GM12891 (cell line): ENCODE results near the gene C17orf107.

Source experiments
- PAX5 ChIP-seq: IDR thresholded peaks from 2 replicates; pipeline ENCODE4 v1.6.1; 2011; ENCODE audit warnings: low read length, moderate library complexity, mild to moderate bottlenecking; ENCODE audit not compliant: insufficient read depth, severe bottlenecking
- POLR2A ChIP-seq: IDR thresholded peaks from 2 replicates; pipeline ENCODE4 v1.6.1; 2011; ENCODE audit warnings: low read depth, low read length, control low read depth
- POLR2AphosphoS5 ChIP-seq: IDR thresholded peaks from 2 replicates; pipeline ENCODE4 v1.6.1; 2011; ENCODE audit warnings: low read depth, low read length, control low read depth
- POU2F2 ChIP-seq: IDR thresholded peaks from 2 replicates; pipeline ENCODE4 v1.6.1; 2011; ENCODE audit warnings: low read depth, mild to moderate bottlenecking, control low read depth, low read length, moderate library complexity
- SPI1 ChIP-seq: IDR thresholded peaks from 2 replicates; pipeline ENCODE4 v1.6.1; 2011; ENCODE audit warnings: low read depth, low read length, control low read depth
- TAF1 ChIP-seq: IDR thresholded peaks from 2 replicates; pipeline ENCODE4 v1.6.1; 2011; ENCODE audit warnings: low read depth, low read length, control low read depth

GRCh38 chr17:4859816-4860625, 39.3 kb upstream of the C17orf107 start:
- TF ChIP-seq POLR2AphosphoS5, result no peak
- no peak for TF ChIP-seq POLR2A
- TF ChIP-seq TAF1, result no peak
- no peak for TF ChIP-seq POU2F2
- no peak for TF ChIP-seq PAX5
- TF ChIP-seq SPI1, result no peak
